DOHH2 (cell line): ENCODE measurements around the gene SPART.
"Not testable (repeated sequence)": the region's sequence is repeated elsewhere in the genome, so short reads cannot be mapped to it uniquely, and the experiment has no call there.

Experiments
- H3F3A ChIP-seq: fragments of 200-600 bp; sonication (generic), shearing (Covaris generic); 2 replicates; pipeline ENCODE4 v1.6.0; 2016; ENCODE audit warnings: antibody characterized with exemption, mild to moderate bottlenecking; ENCODE audit not compliant: control insufficient read depth, insufficient read depth
- H3K27ac ChIP-seq: fragments of 200-600 bp; sonication (generic); 2 replicates; pipeline ENCODE4 v1.5.1; 2014; ENCODE audit warnings: low read depth, mild to moderate bottlenecking, low read length, moderate library complexity
- H3K27me3 ChIP-seq: fragments of 200-600 bp; sonication (generic); 2 replicates; pipeline ENCODE4 v1.6.1; 2014; ENCODE audit warnings: mild to moderate bottlenecking, low read length, mixed read lengths; ENCODE audit not compliant: control insufficient read depth
- H3K36me3 ChIP-seq: fragments of 200-600 bp; sonication (generic); 2 replicates; pipeline ENCODE4 v1.6.1; 2014; ENCODE audit warnings: mild to moderate bottlenecking, low read length, moderate library complexity, mixed read lengths; ENCODE audit not compliant: control insufficient read depth
- H3K4me1 ChIP-seq: fragments of 200-600 bp; sonication (generic); 2 replicates; pipeline ENCODE4 v1.6.1; 2014; ENCODE audit warnings: mild to moderate bottlenecking, low read length, mixed read lengths; ENCODE audit not compliant: control insufficient read depth
- H3K4me2 ChIP-seq: fragments of 200-600 bp; sonication (generic); 2 replicates; pipeline ENCODE4 v1.6.0; 2014; ENCODE audit warnings: mild to moderate bottlenecking, low read length, moderate library complexity
- H3K4me3 ChIP-seq: fragments of 200-600 bp; sonication (generic); 2 replicates; pipeline ENCODE4 v1.5.1; 2014; ENCODE audit warnings: mild to moderate bottlenecking, low read length, mixed read lengths
- H3K79me2 ChIP-seq: fragments of 200-600 bp; sonication (generic); 2 replicates; pipeline ENCODE4 v1.6.1; 2014; ENCODE audit warnings: mild to moderate bottlenecking, low read length, mixed read lengths; ENCODE audit not compliant: control insufficient read depth
- H3K9me2 ChIP-seq: fragments of 200-600 bp; sonication (generic); replicated peaks from 2 replicates; pipeline ENCODE4 v1.6.1; 2014; ENCODE audit warnings: mild to moderate bottlenecking, low read length, mixed read lengths; ENCODE audit not compliant: control insufficient read depth
- H3K9me3 ChIP-seq: fragments of 200-600 bp; sonication (generic); 2 replicates; pipeline ENCODE4 v1.6.1; 2014; ENCODE audit warnings: antibody characterized with exemption, low read length, mixed read lengths; ENCODE audit not compliant: control insufficient read depth, insufficient read depth
- H4K20me1 ChIP-seq: fragments of 200-600 bp; sonication (generic); 2 replicates; pipeline ENCODE4 v1.6.0; 2014; ENCODE audit warnings: low read depth, mild to moderate bottlenecking, antibody characterized with exemption, low read length, moderate library complexity; ENCODE audit not compliant: control insufficient read depth, insufficient read depth
- CTCF ChIP-seq: fragments of 200-600 bp; sonication (generic); IDR thresholded peaks from one replicate; pipeline ENCODE4 v1.5.1; 2014; ENCODE audit warnings: antibody characterized with exemption, mild to moderate bottlenecking, low read depth, low read length; ENCODE audit not compliant: poor library complexity, severe bottlenecking
- EZH2phosphoT487 ChIP-seq: fragments of 200-600 bp; sonication (generic); IDR thresholded peaks from 2 replicates; pipeline ENCODE4 v1.6.1; 2017; ENCODE audit warnings: borderline replicate concordance, mild to moderate bottlenecking, antibody characterized with exemption, low read length, moderate library complexity, mixed read lengths

SPART gene

DNA sequence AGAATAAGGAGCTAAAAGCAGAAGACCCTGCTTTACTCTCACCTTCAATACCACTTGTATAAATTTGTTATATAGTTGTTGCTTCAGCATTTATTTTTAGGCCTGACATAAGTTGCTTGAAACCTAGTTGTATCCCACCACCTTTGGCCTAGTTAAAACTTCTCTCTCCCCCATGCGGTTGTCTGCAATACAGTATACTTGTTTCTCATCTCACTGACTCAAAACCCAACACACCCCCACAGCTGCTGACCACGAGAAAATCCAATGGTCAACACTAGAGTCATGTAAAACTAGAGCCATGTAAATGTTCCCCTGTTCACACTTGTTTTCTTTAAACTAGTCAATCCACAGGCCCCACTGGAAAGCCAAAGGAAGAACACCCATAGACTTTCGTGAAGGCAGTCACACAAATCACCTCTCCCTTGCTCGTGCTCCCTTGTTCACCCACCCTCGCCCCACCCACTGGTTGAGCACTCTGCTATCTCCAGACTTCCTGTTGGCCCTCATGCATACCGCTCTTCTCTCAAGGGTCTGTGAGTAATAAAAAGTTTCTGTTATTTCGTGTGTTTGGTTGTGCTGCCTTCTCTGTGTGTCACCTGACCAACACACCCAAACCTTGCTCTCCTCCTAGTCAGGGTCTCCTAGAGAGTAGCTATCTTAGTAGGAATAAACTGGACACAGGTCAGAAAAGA lies 35.6 kb downstream of the SPART start:
- Histone ChIP-seq H3K79me2 (no peaks in the 10 kb centered on the region), H4K20me1 (no peaks in the 10 kb centered on the region), H3K9me3 (no peaks in the 10 kb centered on the region), H3K27ac (no peak overlapping the region), H3K4me3 (no peak overlapping the region), H3K4me1 (no peaks in the 10 kb centered on the region), H3F3A (no peaks in the 10 kb centered on the region), H3K4me2 (no peak overlapping the region), H3K27me3 (no peaks in the 10 kb centered on the region), H3K9me2 (no peaks in the 10 kb centered on the region), H3K36me3 (no peaks in the 10 kb centered on the region)
- TF ChIP-seq EZH2phosphoT487 (no peak), CTCF (no peak)

- Histone ChIP-seq H3K4me1 (no peaks in the 10 kb centered on the region), H3K4me3 (no peak overlapping the region), H3K27ac (no peak overlapping the region), H3K36me3 (no peaks in the 10 kb centered on the region), H3K79me2 (no peaks in the 10 kb centered on the region), H4K20me1 (no peaks in the 10 kb centered on the region), H3K9me3 (peaks cover 4% of the 10 kb centered on the region; the same call in 1 of the 2 replicates), H3F3A (no peaks in the 10 kb centered on the region), H3K27me3 (peaks cover 17% of the 10 kb centered on the region), H3K4me2 (no peak overlapping the region), H3K9me2 (no peaks in the 10 kb centered on the region)
- TF ChIP-seq EZH2phosphoT487 (no peak), CTCF (no peak)
Measured at GRCh38 chr13:36302289-36302688, 43.9 kb downstream of the SPART start.

DNA sequence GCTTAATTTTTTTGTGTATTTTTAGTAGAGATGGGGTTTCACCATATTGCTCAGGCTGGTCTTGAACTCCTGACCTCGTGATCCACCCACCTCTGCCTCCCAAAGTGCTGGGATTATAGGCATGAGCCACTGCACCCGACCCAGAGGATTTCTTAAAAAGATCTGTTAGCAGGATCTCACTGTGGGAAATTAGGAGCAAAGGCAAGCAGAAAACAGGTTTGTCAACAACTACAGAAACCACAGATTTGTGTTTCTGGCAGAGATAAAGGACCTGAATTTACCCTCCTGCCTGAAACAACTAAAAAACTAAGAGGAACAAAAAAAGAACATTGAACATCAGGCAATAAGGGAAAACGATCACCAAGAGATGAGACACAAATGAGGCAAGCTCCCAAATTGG lies 46.7 kb downstream of the SPART start:
- H3K36me3 ChIP-seq, H3K4me2 ChIP-seq, H3F3A ChIP-seq, H3K9me3 ChIP-seq, H4K20me1 ChIP-seq, H3K4me1 ChIP-seq, H3K9me2 ChIP-seq, H3K27ac ChIP-seq, H3K79me2 ChIP-seq, H3K4me3 ChIP-seq: not testable (repeated sequence)
- H3K27me3 ChIP-seq: peaks cover 17% of the 10 kb centered on the region

- H3K4me2 ChIP-seq: no peak overlapping the region
- peaks cover 4% of the 10 kb centered on the region; the same call in 1 of the 2 replicates for H3K9me3 ChIP-seq
- H3K27ac ChIP-seq: no peak overlapping the region
- H3K79me2 ChIP-seq: no peaks in the 10 kb centered on the region
- H3K4me1 ChIP-seq: no peaks in the 10 kb centered on the region
- TF ChIP-seq CTCF: no peak
- no peak for TF ChIP-seq EZH2phosphoT487
- H3F3A ChIP-seq: no peaks in the 10 kb centered on the region
- H4K20me1 ChIP-seq: no peaks in the 10 kb centered on the region
- no peaks in the 10 kb centered on the region for H3K9me2 ChIP-seq
- peaks cover 17% of the 10 kb centered on the region for H3K27me3 ChIP-seq
- no peaks in the 10 kb centered on the region for H3K36me3 ChIP-seq
- no peak overlapping the region for H3K4me3 ChIP-seq
Measured at GRCh38 chr13:36298535-36299068, 47.6 kb downstream of the SPART start.
